Measurements from ENCODE around the gene PDE2A.

- TF ChIP-seq GATA2 (IDR thresholded peaks at IDR 0.05; ENCODE audit: low read depth, low read length) (no peak), GATA3 (IDR thresholded peaks at IDR 0.05; ENCODE audit: low read depth, low read length) (no peak)
Measured at GRCh38 chr11:72552399-72552910, 121.8 kb downstream of the PDE2A start.
